IMR-90 (cell line): ENCODE results near the gene H6PD.

Experiments used
- POLR2A ChIP-seq: IDR thresholded peaks from 2 replicates; pipeline ENCODE4 v1.6.1; 2012; ENCODE audit warnings: mild to moderate bottlenecking, low read depth, low read length
- TF ChIP-seq, protein P1 (sequence below): conservative IDR thresholded peaks from 2 replicates; pipeline ENCODE4 v1.5.1; 2012; ENCODE audit warnings: mild to moderate bottlenecking, low read depth, low read length, improper control_type of control experiment

GRCh38 chr1:9319208-9319788 is 84.7 kb downstream of the H6PD start:
- TF ChIP-seq, protein P1, sequence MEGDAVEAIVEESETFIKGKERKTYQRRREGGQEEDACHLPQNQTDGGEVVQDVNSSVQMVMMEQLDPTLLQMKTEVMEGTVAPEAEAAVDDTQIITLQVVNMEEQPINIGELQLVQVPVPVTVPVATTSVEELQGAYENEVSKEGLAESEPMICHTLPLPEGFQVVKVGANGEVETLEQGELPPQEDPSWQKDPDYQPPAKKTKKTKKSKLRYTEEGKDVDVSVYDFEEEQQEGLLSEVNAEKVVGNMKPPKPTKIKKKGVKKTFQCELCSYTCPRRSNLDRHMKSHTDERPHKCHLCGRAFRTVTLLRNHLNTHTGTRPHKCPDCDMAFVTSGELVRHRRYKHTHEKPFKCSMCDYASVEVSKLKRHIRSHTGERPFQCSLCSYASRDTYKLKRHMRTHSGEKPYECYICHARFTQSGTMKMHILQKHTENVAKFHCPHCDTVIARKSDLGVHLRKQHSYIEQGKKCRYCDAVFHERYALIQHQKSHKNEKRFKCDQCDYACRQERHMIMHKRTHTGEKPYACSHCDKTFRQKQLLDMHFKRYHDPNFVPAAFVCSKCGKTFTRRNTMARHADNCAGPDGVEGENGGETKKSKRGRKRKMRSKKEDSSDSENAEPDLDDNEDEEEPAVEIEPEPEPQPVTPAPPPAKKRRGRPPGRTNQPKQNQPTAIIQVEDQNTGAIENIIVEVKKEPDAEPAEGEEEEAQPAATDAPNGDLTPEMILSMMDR, result no peak
- no peak for TF ChIP-seq POLR2A
